Lower leg skin (tissue), 3 donors: ENCODE data around the gene JUNB.

ENCODE experiments used
- POLR2A ChIP-seq, 2 donors: fragments of 450-650 bp; IDR thresholded peaks; one replicate each; pipeline ENCODE4 v1.6.1; 2016 to 2017; ENCODE audit warnings: antibody characterized with exemption in 2 of 2, mild to moderate bottlenecking in 1 of 2, moderate library complexity in 1 of 2
- TF ChIP-seq, protein P1 (sequence below), 3 donors: fragments of 450-650 bp; IDR thresholded peaks; one replicate each; pipeline ENCODE4 v1.5.1; 2016; ENCODE audit warnings: antibody characterized with exemption in 3 of 3, mild to moderate bottlenecking in 3 of 3, moderate library complexity in 2 of 3

DNA sequence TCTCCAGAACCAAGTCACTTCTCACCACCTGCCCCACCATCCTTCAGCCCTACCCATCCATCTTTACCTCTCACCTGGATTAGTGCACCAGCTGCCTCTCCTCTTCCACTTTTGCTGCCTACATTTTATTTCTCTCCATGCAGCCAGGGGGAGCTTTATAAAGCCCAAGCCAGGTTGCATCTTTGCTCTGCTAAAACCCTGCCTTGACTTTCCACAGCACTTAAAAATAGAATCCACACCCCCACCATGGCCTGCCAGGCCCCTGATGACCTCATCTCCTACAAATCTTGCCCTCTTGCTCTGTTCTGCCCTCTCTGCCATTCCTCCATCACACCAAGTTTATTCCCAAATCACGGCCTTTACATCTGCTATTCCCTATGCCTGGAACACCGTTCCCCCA is 17.7 kb upstream of the JUNB start:
- no peak for TF ChIP-seq POLR2A (IDR thresholded peaks at IDR 0.05)
- TF ChIP-seq, protein P1, sequence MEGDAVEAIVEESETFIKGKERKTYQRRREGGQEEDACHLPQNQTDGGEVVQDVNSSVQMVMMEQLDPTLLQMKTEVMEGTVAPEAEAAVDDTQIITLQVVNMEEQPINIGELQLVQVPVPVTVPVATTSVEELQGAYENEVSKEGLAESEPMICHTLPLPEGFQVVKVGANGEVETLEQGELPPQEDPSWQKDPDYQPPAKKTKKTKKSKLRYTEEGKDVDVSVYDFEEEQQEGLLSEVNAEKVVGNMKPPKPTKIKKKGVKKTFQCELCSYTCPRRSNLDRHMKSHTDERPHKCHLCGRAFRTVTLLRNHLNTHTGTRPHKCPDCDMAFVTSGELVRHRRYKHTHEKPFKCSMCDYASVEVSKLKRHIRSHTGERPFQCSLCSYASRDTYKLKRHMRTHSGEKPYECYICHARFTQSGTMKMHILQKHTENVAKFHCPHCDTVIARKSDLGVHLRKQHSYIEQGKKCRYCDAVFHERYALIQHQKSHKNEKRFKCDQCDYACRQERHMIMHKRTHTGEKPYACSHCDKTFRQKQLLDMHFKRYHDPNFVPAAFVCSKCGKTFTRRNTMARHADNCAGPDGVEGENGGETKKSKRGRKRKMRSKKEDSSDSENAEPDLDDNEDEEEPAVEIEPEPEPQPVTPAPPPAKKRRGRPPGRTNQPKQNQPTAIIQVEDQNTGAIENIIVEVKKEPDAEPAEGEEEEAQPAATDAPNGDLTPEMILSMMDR (IDR thresholded peaks at IDR 0.05) = no peak
